Measurements from ENCODE around the gene SPEM3.
"Not testable (repeated sequence)": the region's sequence is repeated elsewhere in the genome, so short reads cannot be mapped to it uniquely, and the experiment has no call there.

The SPEM3 gene

GRCh38 chr17:7480089-7480384 lies 51.4 kb downstream of the SPEM3 start:
- Histone ChIP-seq H3K9ac (ENCODE audit: low read length) (peak overlapping the region; percentile 95), H3K27me3 (ENCODE audit: control insufficient read depth in 1 of 2, insufficient read depth in 2 of 2, low read length in 2 of 2) (no peaks in the 10 kb centered on the region), H3K9me3 (ENCODE audit: low read length) (no peaks in the 10 kb centered on the region), H3K4me3 (ENCODE audit: low read depth in 1 of 2, low read length in 2 of 2) (peak overlapping the region; percentile 47 to 90), H3K36me3 (ENCODE audit: insufficient read depth, low read length) (no peaks in the 10 kb centered on the region), H3K4me1 (ENCODE audit: insufficient read depth, low read length) (peaks cover 41% of the 10 kb centered on the region), H3K27ac (ENCODE audit: low read depth, low read length) (peak overlapping the region; percentile 94)

DNA sequence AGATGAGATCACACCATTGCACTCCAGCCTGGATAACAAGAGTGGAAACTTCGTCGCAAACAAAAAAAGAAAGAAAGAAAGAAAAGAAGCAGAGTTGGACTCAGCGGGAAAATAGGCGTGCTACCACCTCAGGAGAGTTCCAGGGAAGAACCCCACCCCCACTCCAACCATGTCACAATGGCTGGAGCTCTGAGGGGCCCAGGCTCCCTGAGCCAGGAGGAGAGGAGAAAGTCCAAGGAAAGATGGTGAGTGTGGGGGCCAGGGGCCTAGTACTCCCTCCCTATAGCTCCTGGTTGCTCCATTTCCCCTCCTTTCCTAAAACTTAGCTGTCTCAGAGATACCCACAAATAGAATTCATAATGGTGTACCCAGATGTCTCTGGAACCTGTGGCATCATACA lies 52.6 kb downstream of the SPEM3 start, which contains the start of gene SLC35G6:
SLC35G6 (plus strand) TSS at position 172 of the 400 bp plus-strand sequence; CDS start at position 243, 71 bp downstream.
- Histone ChIP-seq H3K4me3 (ENCODE audit: low read depth in 1 of 2, low read length in 2 of 2) (peak within 1 kb of the TSS in 1 of 2 donors; percentile 90), H3K4me1 (ENCODE audit: insufficient read depth, low read length) (peaks cover 37% of the 10 kb centered on the region), H3K9ac (ENCODE audit: low read length) (peak within 1 kb of the TSS; percentile 95), H3K27ac (ENCODE audit: low read depth, low read length) (peak within 1 kb of the TSS; percentile 94)
- H3K27me3 ChIP-seq (ENCODE audit: control insufficient read depth in 1 of 2, insufficient read depth in 2 of 2, low read length in 2 of 2); H3K9me3 ChIP-seq (ENCODE audit: low read length); H3K36me3 ChIP-seq (ENCODE audit: insufficient read depth, low read length): not testable (repeated sequence)

DNA sequence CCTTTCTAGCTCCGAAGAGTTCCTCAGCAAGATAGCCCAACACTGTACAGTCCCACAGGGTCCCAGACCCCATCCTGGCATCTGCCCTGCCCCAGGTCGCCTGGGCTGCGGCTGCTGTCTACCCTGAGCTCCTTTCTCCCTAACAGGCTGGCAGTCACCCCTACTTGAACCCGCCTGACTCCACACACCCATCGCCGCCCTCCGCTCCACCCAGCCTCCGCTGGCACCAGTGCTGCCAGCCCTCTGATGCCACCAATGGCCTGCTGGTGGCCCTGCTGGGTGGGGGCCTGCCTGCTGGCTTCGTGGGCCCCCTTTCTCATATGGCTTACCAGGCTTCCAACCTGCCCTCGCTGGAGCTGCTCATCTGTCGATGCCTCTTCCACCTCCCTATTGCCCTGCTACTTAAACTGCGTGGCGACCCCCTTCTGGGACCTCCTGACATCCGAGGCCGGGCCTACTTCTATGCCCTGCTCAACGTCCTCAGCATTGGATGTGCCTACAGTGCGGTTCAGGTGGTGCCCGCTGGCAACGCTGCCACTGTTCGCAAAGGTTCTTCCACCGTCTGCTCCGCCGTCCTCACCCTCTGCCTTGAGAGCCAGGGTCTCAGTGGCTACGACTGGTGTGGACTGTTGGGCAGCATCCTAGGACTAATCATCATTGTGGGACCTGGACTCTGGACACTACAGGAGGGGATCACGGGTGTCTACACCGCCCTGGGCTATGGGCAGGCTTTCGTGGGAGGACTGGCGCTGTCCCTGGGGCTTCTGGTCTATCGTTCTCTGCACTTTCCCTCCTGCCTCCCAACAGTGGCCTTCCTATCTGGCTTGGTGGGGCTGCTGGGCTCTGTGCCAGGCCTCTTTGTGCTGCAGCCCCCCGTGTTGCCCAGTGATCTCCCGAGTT lies 53.4 kb downstream of the SPEM3 start:
- Histone ChIP-seq H3K4me1 (ENCODE audit: insufficient read depth, low read length) (peaks cover 37% of the 10 kb centered on the region), H3K27ac (ENCODE audit: low read depth, low read length) (peak overlapping the region; percentile 99)
- H3K9me3 ChIP-seq (ENCODE audit: low read length); H3K9ac ChIP-seq (ENCODE audit: low read length); H3K27me3 ChIP-seq (ENCODE audit: control insufficient read depth in 1 of 2, insufficient read depth in 2 of 2, low read length in 2 of 2); H3K4me3 ChIP-seq (ENCODE audit: low read depth in 1 of 2, low read length in 2 of 2); H3K36me3 ChIP-seq (ENCODE audit: insufficient read depth, low read length): not testable (repeated sequence)

All from muscle layer of colon (tissue), 2 donors.